Ishikawa (cell line): ENCODE results near the gene CLIC4.

Experiments used
- CEBPB ChIP-seq: IDR thresholded peaks from 2 replicates; pipeline ENCODE4 v1.6.1; 2012
- CREB1 ChIP-seq: IDR thresholded peaks from 2 replicates; pipeline ENCODE4 v1.6.1; 2012; ENCODE audit warnings: low read depth
- EGR1 ChIP-seq: IDR thresholded peaks from 2 replicates; pipeline ENCODE4 v1.6.1; 2012
- EP300 ChIP-seq: IDR thresholded peaks from 2 replicates; pipeline ENCODE4 v1.6.1; 2012; ENCODE audit warnings: borderline replicate concordance
- FOXM1 ChIP-seq: IDR thresholded peaks from 2 replicates; pipeline ENCODE4 v1.6.1; 2012; ENCODE audit warnings: low read depth, borderline replicate concordance
- NFIC ChIP-seq: IDR thresholded peaks from 2 replicates; pipeline ENCODE4 v1.6.1; 2012
- RAD21 ChIP-seq: IDR thresholded peaks from 2 replicates; pipeline ENCODE4 v1.6.1; 2012; ENCODE audit warnings: low read depth
- TAF1 ChIP-seq: IDR thresholded peaks from 2 replicates; pipeline ENCODE4 v1.6.1; 2012; ENCODE audit warnings: low read depth, mild to moderate bottlenecking
- TCF12 ChIP-seq: IDR thresholded peaks from 2 replicates; pipeline ENCODE4 v1.6.1; 2012; ENCODE audit warnings: low read depth
- TEAD4 ChIP-seq: IDR thresholded peaks from 2 replicates; pipeline ENCODE4 v1.6.1; 2012
- YY1 ChIP-seq: IDR thresholded peaks from 2 replicates; pipeline ENCODE4 v1.6.1; 2012; ENCODE audit warnings: low read depth
- ZBTB7A ChIP-seq: IDR thresholded peaks from 2 replicates; pipeline ENCODE4 v1.6.1; 2012; ENCODE audit warnings: low read depth
- TF ChIP-seq, protein P1 (sequence below): IDR thresholded peaks from 2 replicates; pipeline ENCODE4 v1.6.1; 2012
- TF ChIP-seq, protein P2 (sequence below): IDR thresholded peaks from 2 replicates; pipeline ENCODE4 v1.6.1; 2012
- TF ChIP-seq, protein P3 (sequence below): IDR thresholded peaks from 2 replicates; pipeline ENCODE4 v1.6.1; 2012; ENCODE audit warnings: low read depth, mild to moderate bottlenecking

CLIC4 gene

DNA sequence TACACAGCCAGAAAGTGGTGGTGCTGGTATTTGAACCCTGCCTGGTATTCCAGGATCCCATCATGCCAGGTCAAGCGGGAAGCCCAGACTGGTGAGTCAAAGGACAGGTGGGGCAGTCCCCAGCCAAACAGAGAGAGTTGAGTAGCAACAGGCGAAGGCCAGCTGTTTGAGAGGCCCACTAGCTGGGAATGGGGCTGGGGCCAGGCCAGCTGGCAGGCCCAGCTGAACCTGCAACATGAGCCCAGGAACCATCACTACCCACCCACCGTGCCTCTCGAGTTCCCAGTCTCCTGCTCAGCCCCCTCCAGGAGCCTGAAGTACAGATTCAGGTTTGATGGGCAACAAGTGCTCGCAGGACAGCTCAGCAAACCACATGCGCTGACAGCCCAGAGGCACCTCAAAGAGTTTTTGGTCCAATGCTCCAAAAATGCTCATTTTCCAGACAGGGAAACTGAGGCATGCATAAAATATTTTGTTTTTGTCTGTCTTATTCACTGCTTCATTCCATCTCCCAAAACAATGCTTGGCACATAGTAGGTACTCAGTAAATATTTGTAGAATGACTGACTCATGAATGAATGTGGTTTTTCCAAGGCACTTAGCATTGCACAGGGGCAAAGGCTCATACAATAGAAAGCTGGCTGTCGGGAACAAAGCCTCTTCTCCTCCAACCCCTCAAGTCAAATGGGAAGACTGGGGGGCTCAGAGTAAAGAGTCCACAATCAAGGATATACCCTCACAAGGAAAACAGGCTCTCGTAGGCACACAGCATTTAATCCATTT lies 42.5 kb upstream of the CLIC4 start:
- TF ChIP-seq, protein P1, sequence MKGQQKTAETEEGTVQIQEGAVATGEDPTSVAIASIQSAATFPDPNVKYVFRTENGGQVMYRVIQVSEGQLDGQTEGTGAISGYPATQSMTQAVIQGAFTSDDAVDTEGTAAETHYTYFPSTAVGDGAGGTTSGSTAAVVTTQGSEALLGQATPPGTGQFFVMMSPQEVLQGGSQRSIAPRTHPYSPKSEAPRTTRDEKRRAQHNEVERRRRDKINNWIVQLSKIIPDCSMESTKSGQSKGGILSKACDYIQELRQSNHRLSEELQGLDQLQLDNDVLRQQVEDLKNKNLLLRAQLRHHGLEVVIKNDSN = no peak
- TF ChIP-seq, protein P2, sequence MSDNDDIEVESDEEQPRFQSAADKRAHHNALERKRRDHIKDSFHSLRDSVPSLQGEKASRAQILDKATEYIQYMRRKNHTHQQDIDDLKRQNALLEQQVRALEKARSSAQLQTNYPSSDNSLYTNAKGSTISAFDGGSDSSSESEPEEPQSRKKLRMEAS = 0 out of 2 replicates have a peak, but pooled peaks have one; percentile 40
- TF ChIP-seq TEAD4 (peak; percentile 73), RAD21 (no peak), TAF1 (no peak), TCF12 (peak; percentile 51; the same call in 1 of the 2 replicates), NFIC (peak; percentile 55)

DNA sequence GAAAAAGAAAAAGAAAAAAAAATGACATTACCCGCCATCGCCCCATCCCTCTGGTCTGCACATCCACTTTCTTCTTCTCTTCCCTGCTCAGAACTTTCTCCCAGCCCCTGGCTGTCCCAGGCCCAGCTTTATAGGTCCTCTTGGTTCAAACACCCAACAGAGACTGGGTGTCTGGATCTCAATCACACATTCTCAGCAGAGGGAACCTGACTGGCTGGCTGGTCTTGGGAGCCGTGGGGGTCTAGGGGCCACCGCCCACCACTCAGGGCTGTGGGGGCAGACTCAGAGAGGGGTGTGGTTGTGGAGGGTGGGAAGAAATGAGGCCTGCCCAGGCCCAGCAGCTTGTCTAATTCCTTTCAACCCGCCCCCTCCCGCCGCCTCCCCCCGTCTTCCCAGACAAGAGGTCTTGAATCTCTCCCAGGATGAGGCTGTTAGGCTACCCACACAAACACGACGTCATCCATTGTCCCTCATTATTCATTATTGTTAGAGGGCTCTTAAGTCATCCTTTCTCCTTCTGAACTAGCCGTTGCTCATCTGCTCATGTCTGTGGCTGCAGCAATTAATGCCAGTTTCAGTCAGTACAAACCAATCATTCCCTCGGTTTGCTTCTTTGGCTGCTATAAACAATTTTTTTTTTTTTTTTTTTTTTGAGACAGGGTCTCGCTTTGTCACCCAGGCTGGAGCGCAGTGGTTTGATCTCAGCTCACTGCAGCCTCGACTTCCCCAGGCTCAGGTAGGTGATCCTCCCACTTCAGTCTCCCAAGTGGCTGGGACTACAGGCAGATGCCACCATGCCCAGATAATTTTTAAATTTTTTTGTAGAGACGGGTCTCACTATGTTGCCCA lies 40.6 kb upstream of the CLIC4 start:
- TF ChIP-seq ZBTB7A (no peak), RAD21 (no peak), TEAD4 (no peak), CEBPB (no peak), YY1 (no peak), EP300 (no peak), TAF1 (no peak), EGR1 (no peak), NFIC (no peak), FOXM1 (no peak), TCF12 (no peak)
- TF ChIP-seq, protein P1 = no peak
- TF ChIP-seq, protein P2 = no peak
- TF ChIP-seq, protein P3, sequence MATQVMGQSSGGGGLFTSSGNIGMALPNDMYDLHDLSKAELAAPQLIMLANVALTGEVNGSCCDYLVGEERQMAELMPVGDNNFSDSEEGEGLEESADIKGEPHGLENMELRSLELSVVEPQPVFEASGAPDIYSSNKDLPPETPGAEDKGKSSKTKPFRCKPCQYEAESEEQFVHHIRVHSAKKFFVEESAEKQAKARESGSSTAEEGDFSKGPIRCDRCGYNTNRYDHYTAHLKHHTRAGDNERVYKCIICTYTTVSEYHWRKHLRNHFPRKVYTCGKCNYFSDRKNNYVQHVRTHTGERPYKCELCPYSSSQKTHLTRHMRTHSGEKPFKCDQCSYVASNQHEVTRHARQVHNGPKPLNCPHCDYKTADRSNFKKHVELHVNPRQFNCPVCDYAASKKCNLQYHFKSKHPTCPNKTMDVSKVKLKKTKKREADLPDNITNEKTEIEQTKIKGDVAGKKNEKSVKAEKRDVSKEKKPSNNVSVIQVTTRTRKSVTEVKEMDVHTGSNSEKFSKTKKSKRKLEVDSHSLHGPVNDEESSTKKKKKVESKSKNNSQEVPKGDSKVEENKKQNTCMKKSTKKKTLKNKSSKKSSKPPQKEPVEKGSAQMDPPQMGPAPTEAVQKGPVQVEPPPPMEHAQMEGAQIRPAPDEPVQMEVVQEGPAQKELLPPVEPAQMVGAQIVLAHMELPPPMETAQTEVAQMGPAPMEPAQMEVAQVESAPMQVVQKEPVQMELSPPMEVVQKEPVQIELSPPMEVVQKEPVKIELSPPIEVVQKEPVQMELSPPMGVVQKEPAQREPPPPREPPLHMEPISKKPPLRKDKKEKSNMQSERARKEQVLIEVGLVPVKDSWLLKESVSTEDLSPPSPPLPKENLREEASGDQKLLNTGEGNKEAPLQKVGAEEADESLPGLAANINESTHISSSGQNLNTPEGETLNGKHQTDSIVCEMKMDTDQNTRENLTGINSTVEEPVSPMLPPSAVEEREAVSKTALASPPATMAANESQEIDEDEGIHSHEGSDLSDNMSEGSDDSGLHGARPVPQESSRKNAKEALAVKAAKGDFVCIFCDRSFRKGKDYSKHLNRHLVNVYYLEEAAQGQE = no peak

GRCh38 chr1:24705260-24706073 lies 39.8 kb upstream of the CLIC4 start:
- TF ChIP-seq NFIC = peak; percentile 39; the same call in 1 of the 2 replicates
- TF ChIP-seq, protein P3 = no peak
- TF ChIP-seq YY1 = no peak
- TF ChIP-seq, protein P2 = 0 out of 2 replicates have a peak, but pooled peaks have one; percentile 17

DNA sequence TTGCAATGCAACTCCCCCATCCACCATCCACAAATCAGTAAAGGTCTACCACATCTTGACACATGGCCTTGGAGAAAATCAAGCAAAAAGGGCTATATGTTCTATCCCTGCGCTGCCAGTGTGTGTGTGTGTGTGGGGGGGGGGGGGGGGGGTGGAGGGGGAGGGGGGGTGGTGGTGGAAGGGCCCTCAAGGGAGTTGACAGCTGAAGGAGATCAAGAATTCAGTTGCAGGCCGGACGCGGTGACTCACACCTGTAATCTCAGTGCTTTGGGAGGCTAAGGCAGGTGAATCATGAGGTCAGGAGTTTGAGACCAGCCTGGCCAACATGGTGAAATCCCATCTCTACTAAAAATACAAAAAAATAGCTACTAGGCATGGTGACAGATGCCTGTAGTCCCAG lies 37.6 kb upstream of the CLIC4 start:
- no peak for TF ChIP-seq EP300
- TF ChIP-seq ZBTB7A = no peak
- no peak for TF ChIP-seq TAF1
- TF ChIP-seq, protein P2 = no peak
- TF ChIP-seq TCF12 = no peak
- no peak for TF ChIP-seq TEAD4
- no peak for TF ChIP-seq FOXM1
- no peak for TF ChIP-seq CEBPB
- TF ChIP-seq RAD21 = no peak
- TF ChIP-seq CREB1 = no peak
- TF ChIP-seq, protein P1 = no peak
- no peak for TF ChIP-seq EGR1
- TF ChIP-seq YY1 = no peak
- TF ChIP-seq, protein P3 = no peak
- no peak for TF ChIP-seq NFIC
